HEK293T (cell line): ENCODE data around the gene KDM6A.

Experiments
- BHLHE40 ChIP-seq: fragments of 450-650 bp; IDR thresholded peaks from 2 replicates; pipeline ENCODE4 v1.6.1; 2016; ENCODE audit warnings: mild to moderate bottlenecking, moderate library complexity, borderline replicate concordance
- ELF4 ChIP-seq: fragments of 450-650 bp; IDR thresholded peaks from 2 replicates; pipeline ENCODE4 v1.6.1; 2017; ENCODE audit warnings: antibody characterized with exemption
- FOXA1 ChIP-seq: fragments of 450-650 bp; IDR thresholded peaks from 2 replicates; pipeline ENCODE4 v1.6.1; 2016; ENCODE audit warnings: mild to moderate bottlenecking
- FOXM1 ChIP-seq: fragments of 450-650 bp; IDR thresholded peaks from 2 replicates; pipeline ENCODE4 v1.6.1; 2017; ENCODE audit warnings: mild to moderate bottlenecking, borderline replicate concordance
- HDGF ChIP-seq: fragments of 450-650 bp; IDR thresholded peaks from 2 replicates; pipeline ENCODE4 v1.6.1; 2017; ENCODE audit warnings: antibody characterized with exemption, borderline replicate concordance
- PKNOX1 ChIP-seq: fragments of 450-650 bp; IDR thresholded peaks from 2 replicates; pipeline ENCODE4 v1.6.1; 2016
- SP1 ChIP-seq: fragments of 450-650 bp; IDR thresholded peaks from 2 replicates; pipeline ENCODE4 v1.6.1; 2017
- TARDBP ChIP-seq: fragments of 450-650 bp; IDR thresholded peaks from 2 replicates; pipeline ENCODE4 v1.6.1; 2016
- ZNF384 ChIP-seq: fragments of 450-650 bp; IDR thresholded peaks from 2 replicates; pipeline ENCODE4 v1.6.1; 2016

- TF ChIP-seq SP1: no peak
- TF ChIP-seq BHLHE40: no peak
- TF ChIP-seq FOXA1: no peak
- no peak for TF ChIP-seq ELF4
- no peak for TF ChIP-seq FOXM1
- TF ChIP-seq TARDBP: no peak
- no peak for TF ChIP-seq PKNOX1
- TF ChIP-seq HDGF: no peak
- TF ChIP-seq ZNF384: no peak
Observed at GRCh38 chrX:44973420-44973932, 100.5 kb downstream of the KDM6A start.
